ENCODE measurements around the gene JARID2.

- no peak for TF ChIP-seq CTCF (IDR thresholded peaks at IDR 0.05)
- TF ChIP-seq EP300 (IDR thresholded peaks at IDR 0.05): no peak
Observed at GRCh38 chr6:15434823-15435380, 189.0 kb downstream of the JARID2 start.

Data from suprapubic skin (tissue), 3 donors.